Panc1 (cell line): ENCODE results near the gene QRFP. TPM values are rescaled to one million over a fixed set of nuclear protein-coding genes. Genes with fewer than 3 reads are reported as not detected.
A peak's percentile ranks its signal among the peaks of the same experiment; 100 is the strongest.

Source experiments
- ATAC-seq: fragments of 200-7000 bp; cut with Tn5 transposase; 2 replicates; pipeline ENCODE4 v1.9.1; 2020; ENCODE audit warnings: mild to moderate bottlenecking, moderate library complexity
- BruUV-seq: library from RNA; stranded (reverse); fragments of 400-500 nt; replicated peaks from 2 replicates; lab custom pipeline; 2021; lab: Mats Ljungman, UMichigan
- CTCF ChIA-PET: fragments of 300-600 bp; sonication (Branson Sonifier 250); formaldehyde crosslinking; loops from one replicate; lab custom pipeline; 2022; ENCODE audit warnings: antibody characterized with exemption; lab: Charles Lee
- POLR2A ChIA-PET: fragments of 300-600 bp; sonication (Branson Sonifier 250); formaldehyde crosslinking; loops from one replicate; lab custom pipeline; 2022; ENCODE audit warnings: antibody characterized with exemption; lab: Charles Lee
- DNase-seq: peaks from one replicate; pipeline ENCODE4 v3.0.0-alpha.2; 2010; ENCODE audit warnings: low read depth, low spot score
- H3K27ac ChIP-seq: 2 replicates; pipeline ENCODE4 v1.5.1; 2011; ENCODE audit warnings: mild to moderate bottlenecking, low read length, inconsistent platforms
- H3K27me3 ChIP-seq: fragments of 200-500 bp; sonication (Bioruptor generic); 2 replicates; pipeline ENCODE4 v1.6.0; 2014; ENCODE audit warnings: low read length, inconsistent platforms; ENCODE audit not compliant: control insufficient read depth, insufficient read depth
- H3K36me3 ChIP-seq: fragments of 200-500 bp; sonication (Bioruptor generic); 2 replicates; pipeline ENCODE4 v1.5.1; 2014; ENCODE audit warnings: inconsistent platforms, mild to moderate bottlenecking, low read length, moderate library complexity; ENCODE audit not compliant: control insufficient read depth, insufficient read depth
- H3K4me1 ChIP-seq: 2 replicates; pipeline ENCODE4 v1.5.1; 2011; ENCODE audit warnings: inconsistent platforms, mild to moderate bottlenecking, low read length, moderate library complexity; ENCODE audit not compliant: control insufficient read depth, insufficient read depth
- H3K4me3 ChIP-seq, 2 experiments: 2 replicates each; pipeline ENCODE4 v1.5.1; 2011 to 2012; ENCODE audit warnings: low read depth in 2 of 2, low read length in 2 of 2, mild to moderate bottlenecking in 2 of 2, inconsistent platforms in 1 of 2, moderate library complexity in 1 of 2
- H3K9me3 ChIP-seq: fragments of 200-500 bp; sonication (Bioruptor generic); 2 replicates; pipeline ENCODE4 v1.5.1; 2014; ENCODE audit warnings: low read depth, mild to moderate bottlenecking, inconsistent platforms, low read length, moderate library complexity; ENCODE audit not compliant: control insufficient read depth, insufficient read depth
- POLR2AphosphoS5 ChIP-seq: IDR thresholded peaks from 2 replicates; pipeline ENCODE4 v1.6.1; 2012; ENCODE audit warnings: mild to moderate bottlenecking, low read depth, low read length, moderate library complexity
- REST ChIP-seq, 2 experiments: IDR thresholded peaks; 2 replicates each; pipeline ENCODE4 v1.6.1; 2011 to 2012; ENCODE audit warnings: low read depth in 2 of 2, control low read depth in 1 of 2, low read length in 1 of 2, mild to moderate bottlenecking in 1 of 2, moderate library complexity in 1 of 2; ENCODE audit not compliant: insufficient read depth in 1 of 2
- SIN3A ChIP-seq: IDR thresholded peaks from 2 replicates; pipeline ENCODE4 v1.6.1; 2012; ENCODE audit warnings: low read depth, mild to moderate bottlenecking, low read length, moderate library complexity, borderline replicate concordance; ENCODE audit not compliant: insufficient read depth
- TCF7L2 ChIP-seq: IDR thresholded peaks from 2 replicates; pipeline ENCODE4 v1.6.1; 2011; ENCODE audit warnings: mild to moderate bottlenecking, low read depth, low read length, inconsistent platforms
- in situ Hi-C: cut with HindIII; loops from 2 replicates; pipeline ENCODE4 v1.10.0; 2016; ENCODE audit warnings: low sequenced_read_pairs, low pct_unique_long_range_greater_than_20kb
- intact Hi-C: fragments of 100-400 bp; cut with micrococcal nuclease; formaldehyde crosslinking; loops from one replicate; pipeline ENCODE4 v1.10.0; 2022; ENCODE audit not compliant: unreplicated experiment
- total RNA-seq: library from RNA; stranded (reverse); gene quantifications from one replicate; pipeline ENCODE4 v1.2.1, GENCODE V29; 2021; ENCODE audit not compliant: unreplicated experiment
- TF ChIP-seq, protein P1 (sequence below): fragments of 450-650 bp; IDR thresholded peaks from 2 replicates; pipeline ENCODE4 v1.5.1; 2017; ENCODE audit warnings: mild to moderate bottlenecking

The QRFP gene
- total RNA-seq, 1 experiment from 2014 or later, result not detected

- no peak for DNase-seq
- Histone ChIP-seq H3K36me3 (no peaks in the 10 kb centered on the region), H3K9me3 (no peaks in the 10 kb centered on the region), H3K27me3 (no peaks in the 10 kb centered on the region), H3K27ac (no peak overlapping the region), H3K4me3 (no peak overlapping the region), H3K4me1 (no peaks in the 10 kb centered on the region)
- intact Hi-C loops (loop anchor here (10.0 kb wide), 1 partner anchor 49 kb away; no protein-coding TSS in a partner anchor), in situ Hi-C loops (no loop called here)
- peak; percentile 39; the same call in 1 of the 2 replicates for ATAC-seq
- no peak for TF ChIP-seq SIN3A
- no peak for TF ChIP-seq POLR2AphosphoS5
- no peak for TF ChIP-seq TCF7L2
- TF ChIP-seq, protein P1, sequence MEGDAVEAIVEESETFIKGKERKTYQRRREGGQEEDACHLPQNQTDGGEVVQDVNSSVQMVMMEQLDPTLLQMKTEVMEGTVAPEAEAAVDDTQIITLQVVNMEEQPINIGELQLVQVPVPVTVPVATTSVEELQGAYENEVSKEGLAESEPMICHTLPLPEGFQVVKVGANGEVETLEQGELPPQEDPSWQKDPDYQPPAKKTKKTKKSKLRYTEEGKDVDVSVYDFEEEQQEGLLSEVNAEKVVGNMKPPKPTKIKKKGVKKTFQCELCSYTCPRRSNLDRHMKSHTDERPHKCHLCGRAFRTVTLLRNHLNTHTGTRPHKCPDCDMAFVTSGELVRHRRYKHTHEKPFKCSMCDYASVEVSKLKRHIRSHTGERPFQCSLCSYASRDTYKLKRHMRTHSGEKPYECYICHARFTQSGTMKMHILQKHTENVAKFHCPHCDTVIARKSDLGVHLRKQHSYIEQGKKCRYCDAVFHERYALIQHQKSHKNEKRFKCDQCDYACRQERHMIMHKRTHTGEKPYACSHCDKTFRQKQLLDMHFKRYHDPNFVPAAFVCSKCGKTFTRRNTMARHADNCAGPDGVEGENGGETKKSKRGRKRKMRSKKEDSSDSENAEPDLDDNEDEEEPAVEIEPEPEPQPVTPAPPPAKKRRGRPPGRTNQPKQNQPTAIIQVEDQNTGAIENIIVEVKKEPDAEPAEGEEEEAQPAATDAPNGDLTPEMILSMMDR, result no peak
- TF ChIP-seq REST (IDR thresholded peaks at IDR 0.05; ENCODE audit: insufficient read depth in 1 of 2, low read depth in 2 of 2, low read length in 1 of 2), result no peak
- CTCF ChIA-PET, result interaction anchor here (0.7 kb wide), 1 partner anchor 103 kb away, joined by 3 read pairs; no protein-coding TSS in a partner anchor
- BruUV-seq, result no TSS peak
- POLR2A ChIA-PET, result no interaction called here
These were observed 955 bp downstream of the QRFP start for GRCh38 chr9:130895481-130896232.

- in situ Hi-C loops, result no loop called here
- H3K36me3 ChIP-seq, result no peaks in the 10 kb centered on the region
- TF ChIP-seq POLR2AphosphoS5 (peak; percentile 34; the same call in 1 of the 2 replicates), REST (IDR thresholded peaks at IDR 0.05; ENCODE audit: insufficient read depth in 1 of 2, low read depth in 2 of 2, low read length in 1 of 2) (no peak)
- CTCF ChIA-PET, result interaction anchor here (1.2 kb wide), 1 partner anchor 104 kb away, joined by 3 read pairs; no protein-coding TSS in a partner anchor
- no peaks in the 10 kb centered on the region for H3K27me3 ChIP-seq
- BruUV-seq, result no TSS peak
- intact Hi-C loops, result loop anchor here (10.0 kb wide), 1 partner anchor 50 kb away; no protein-coding TSS in a partner anchor
- no peak for ATAC-seq
- no peak for DNase-seq
- POLR2A ChIA-PET, result no interaction called here
- H3K4me3 ChIP-seq, result no peak overlapping the region
- no peaks in the 10 kb centered on the region for H3K9me3 ChIP-seq
- no peaks in the 10 kb centered on the region for H3K4me1 ChIP-seq
- no peak overlapping the region for H3K27ac ChIP-seq
These were observed 1.6 kb downstream of the QRFP start for GRCh38 chr9:130895038-130895437.
